GM23338 (cell line): Measurements from ENCODE around the gene TNFSF13. TPM values are rescaled to one million over a fixed set of nuclear protein-coding genes. Genes with fewer than 3 reads are reported as not detected.

Source experiments
- ATAC-seq: fragments of 200-7000 bp; cut with Tn5 transposase; 3 replicates; pipeline ENCODE4 v1.9.1; 2020
- DNase-seq: peaks from one replicate; pipeline ENCODE4 v3.0.0-alpha.2; 2015; ENCODE audit warnings: low spot score
- H2AFZ ChIP-seq: fragments of 200-600 bp; sonication (generic); 2 replicates; pipeline ENCODE4 v1.8.0; 2016; ENCODE audit warnings: antibody characterized with exemption, mild to moderate bottlenecking, moderate library complexity
- H3F3A ChIP-seq: fragments of 200-600 bp; sonication (generic); replicated peaks from 2 replicates; pipeline ENCODE4 v1.8.0; 2017; ENCODE audit warnings: antibody characterized with exemption, mixed run types, low read depth
- H3K27ac ChIP-seq: fragments of 200-600 bp; sonication (generic); 2 replicates; pipeline ENCODE4 v1.6.1; 2016; ENCODE audit warnings: low read depth
- H3K27me3 ChIP-seq: fragments of 200-600 bp; sonication (generic); 2 replicates; pipeline ENCODE4 v1.8.0; 2016; ENCODE audit warnings: mild to moderate bottlenecking, mixed run types, moderate library complexity; ENCODE audit not compliant: insufficient read depth
- H3K36me3 ChIP-seq: fragments of 200-600 bp; sonication (generic); 2 replicates; pipeline ENCODE4 v1.8.0; 2016; ENCODE audit warnings: mild to moderate bottlenecking; ENCODE audit not compliant: insufficient read depth
- H3K4me1 ChIP-seq: fragments of 200-600 bp; sonication (generic); 2 replicates; pipeline ENCODE4 v1.8.0; 2016; ENCODE audit warnings: mild to moderate bottlenecking, moderate library complexity; ENCODE audit not compliant: insufficient read depth
- H3K4me2 ChIP-seq: fragments of 200-600 bp; sonication (generic); 2 replicates; pipeline ENCODE4 v1.7.1; 2017; ENCODE audit warnings: mixed run types
- H3K4me3 ChIP-seq: fragments of 200-600 bp; sonication (generic); 2 replicates; pipeline ENCODE4 v1.6.1; 2016; ENCODE audit warnings: mixed run types
- H3K79me2 ChIP-seq: fragments of 200-600 bp; sonication (generic); replicated peaks from 2 replicates; pipeline ENCODE4 v1.8.0; 2017; ENCODE audit warnings: mild to moderate bottlenecking; ENCODE audit not compliant: insufficient read depth
- H3K9me2 ChIP-seq: fragments of 200-600 bp; sonication (generic); 2 replicates; pipeline ENCODE4 v1.8.0; 2017; ENCODE audit not compliant: insufficient read depth
- H4K20me1 ChIP-seq: fragments of 200-600 bp; sonication (generic); replicated peaks from 2 replicates; pipeline ENCODE4 v1.8.0; 2017; ENCODE audit warnings: mild to moderate bottlenecking; ENCODE audit not compliant: insufficient read depth
- H3K27ac Mint-ChIP-seq: 2 replicates; pipeline ENCODE4 v1.8.0; 2020; ENCODE audit warnings: inconsistent platforms, mild to moderate bottlenecking, moderate library complexity, mixed read lengths
- H3K27me3 Mint-ChIP-seq: 3 replicates; pipeline ENCODE4 v1.8.0; 2022; ENCODE audit warnings: low read depth, mild to moderate bottlenecking, moderate library complexity, mixed read lengths, inconsistent platforms; ENCODE audit not compliant: insufficient read depth, poor library complexity
- H3K36me3 Mint-ChIP-seq: 3 replicates; pipeline ENCODE4 v1.8.0; 2021; ENCODE audit warnings: low read depth, mild to moderate bottlenecking, inconsistent platforms, moderate library complexity, mixed read lengths
- H3K4me1 Mint-ChIP-seq: 3 replicates; pipeline ENCODE4 v1.8.0; 2020; ENCODE audit warnings: mild to moderate bottlenecking, inconsistent platforms, mixed read lengths
- H3K4me3 Mint-ChIP-seq: 3 replicates; pipeline ENCODE4 v1.8.0; 2021; ENCODE audit warnings: moderate library complexity, mild to moderate bottlenecking, inconsistent platforms, mixed read lengths
- H3K9me3 Mint-ChIP-seq: 3 replicates; pipeline ENCODE4 v1.8.0; 2020; ENCODE audit warnings: moderate library complexity, mild to moderate bottlenecking, inconsistent platforms, mixed read lengths
- CREB1 ChIP-seq: fragments of 250-450 bp; sonication (Bioruptor Pico); IDR thresholded peaks from 2 replicates; pipeline ENCODE4 v1.5.0; 2020; ENCODE audit warnings: low read depth, mild to moderate bottlenecking, moderate library complexity
- CTCF ChIP-seq, 2 experiments: fragments of 200-600 bp in 1 of 2; sonication (generic) in 1 of 2; conservative IDR thresholded peaks; 2 replicates each; pipeline versions ENCODE4 v1.5.1 to v1.6.1; 2016 to 2017; ENCODE audit warnings: antibody characterized with exemption in 2 of 2, low read depth in 2 of 2, mild to moderate bottlenecking in 2 of 2, moderate library complexity in 1 of 2
- ETS1 ChIP-seq: IDR thresholded peaks from 2 replicates; pipeline ENCODE4 v1.6.1; 2016; ENCODE audit warnings: antibody characterized with exemption
- EZH2 ChIP-seq: fragments of 200-600 bp; sonication (generic); IDR thresholded peaks from one replicate; pipeline ENCODE4 v1.8.0; 2017; ENCODE audit warnings: antibody characterized with exemption, mild to moderate bottlenecking, low read depth; ENCODE audit not compliant: unreplicated experiment
- EZH2phosphoT487 ChIP-seq: fragments of 200-600 bp; sonication (generic); IDR thresholded peaks from one replicate; pipeline ENCODE4 v1.8.1; 2018; ENCODE audit warnings: antibody characterized with exemption; ENCODE audit not compliant: unreplicated experiment
- JUNB ChIP-seq: IDR thresholded peaks from one replicate; pipeline ENCODE4 v1.6.1; 2016; ENCODE audit warnings: antibody characterized with exemption; ENCODE audit not compliant: unreplicated experiment
- NANOG ChIP-seq: IDR thresholded peaks from 2 replicates; pipeline ENCODE4 v1.6.1; 2016; ENCODE audit warnings: antibody characterized with exemption, borderline replicate concordance
- POLR2AphosphoS5 ChIP-seq: IDR thresholded peaks from 2 replicates; pipeline ENCODE4 v1.6.1; 2016; ENCODE audit warnings: antibody characterized with exemption, low read depth
- REST ChIP-seq: IDR thresholded peaks from one replicate; pipeline ENCODE4 v1.6.1; 2018; ENCODE audit warnings: antibody characterized with exemption; ENCODE audit not compliant: unreplicated experiment
- STAT1 ChIP-seq: IDR thresholded peaks from one replicate; pipeline ENCODE4 v1.6.1; 2016; ENCODE audit warnings: antibody characterized with exemption; ENCODE audit not compliant: unreplicated experiment
- ZNF114 ChIP-seq: fragments of 250-450 bp; sonication (Bioruptor Pico); IDR thresholded peaks from 2 replicates; pipeline ENCODE4 v1.5.0; 2020; ENCODE audit warnings: mild to moderate bottlenecking, moderate library complexity
- ZNF331 ChIP-seq: fragments of 250-450 bp; sonication (Bioruptor Pico); IDR thresholded peaks from 2 replicates; pipeline ENCODE4 v1.5.0; 2020; ENCODE audit warnings: low read depth, mild to moderate bottlenecking, moderate library complexity
- ZNF462 ChIP-seq: fragments of 250-450 bp; sonication (Bioruptor Pico); IDR thresholded peaks from 2 replicates; pipeline ENCODE4 v1.5.0; 2020; ENCODE audit warnings: mild to moderate bottlenecking, moderate library complexity
- polyA plus RNA-seq: library from polyadenylated mRNA; unstranded; fragments of >200 nt; fragmentation: Nextera tagmentation; extraction: Ambion mirVana; gene quantifications from 2 replicates; pipeline ENCODE4 v1.2.1, GENCODE V29; 2016
- total RNA-seq: library from RNA; depleted of rRNA; stranded (reverse); fragments of >200 nt; shearing (Covaris generic); gene quantifications from 2 replicates; pipeline ENCODE4 v1.2.3, GENCODE V29; 2014

Gene TNFSF13
- total and polyA plus RNA-seq, 2 experiments from 2014 or later = 2.2 TPM; not detected in 1

- no peak for ATAC-seq
- H4K20me1 ChIP-seq = peaks cover 18% of the 10 kb centered on the region
- peaks cover 65% of the 10 kb centered on the region for H3K4me1 Mint-ChIP-seq
- peaks cover 31% of the 10 kb centered on the region for H3K4me1 ChIP-seq
- peaks cover 5% of the 10 kb centered on the region; the same call in 2 of the 3 replicates for H3K9me3 Mint-ChIP-seq
- peak overlapping the region; percentile 26; the same call in 2 of the 3 replicates for H3K4me3 Mint-ChIP-seq
- H3K27me3 Mint-ChIP-seq = peaks cover 57% of the 10 kb centered on the region
- H3K9me2 ChIP-seq = no peaks in the 10 kb centered on the region; the same call in 1 of the 2 replicates
- no peak overlapping the region for H2AFZ ChIP-seq
- H3K27ac Mint-ChIP-seq = peak overlapping the region; percentile 78
- TF ChIP-seq ZNF462 (CRISPR knock-in tag) (no peak), POLR2AphosphoS5 (no peak), STAT1 (no peak), JUNB (no peak), EZH2 (no peak), CTCF (conservative IDR thresholded peaks at IDR 0.05; ENCODE audit: low read depth in 2 of 2) (no peak), EZH2phosphoT487 (no peak), ZNF114 (no peak), REST (no peak), ETS1 (no peak), ZNF331 (CRISPR knock-in tag) (no peak), CREB1 (no peak), NANOG (no peak)
- H3F3A ChIP-seq = peaks cover 62% of the 10 kb centered on the region
- peaks cover 26% of the 10 kb centered on the region for H3K36me3 ChIP-seq
- H3K4me2 ChIP-seq = no peak overlapping the region
- peaks cover 46% of the 10 kb centered on the region for H3K79me2 ChIP-seq
- no peaks in the 10 kb centered on the region for H3K27me3 ChIP-seq
- peak; percentile 11 for DNase-seq
- H3K27ac ChIP-seq = no peak overlapping the region
- H3K4me3 ChIP-seq = no peak overlapping the region
- H3K36me3 Mint-ChIP-seq = peaks cover 73% of the 10 kb centered on the region
Observed at GRCh38 chr17:7580604-7581575, 22.3 kb downstream of the TNFSF13 start.
